ENCODE measurements around the gene CH25H. TPM values are rescaled to one million over a fixed set of nuclear protein-coding genes. Genes with fewer than 3 reads are reported as not detected.

Gene CH25H, protein sequence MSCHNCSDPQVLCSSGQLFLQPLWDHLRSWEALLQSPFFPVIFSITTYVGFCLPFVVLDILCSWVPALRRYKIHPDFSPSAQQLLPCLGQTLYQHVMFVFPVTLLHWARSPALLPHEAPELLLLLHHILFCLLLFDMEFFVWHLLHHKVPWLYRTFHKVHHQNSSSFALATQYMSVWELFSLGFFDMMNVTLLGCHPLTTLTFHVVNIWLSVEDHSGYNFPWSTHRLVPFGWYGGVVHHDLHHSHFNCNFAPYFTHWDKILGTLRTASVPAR
- 0.10 TPM for total RNA-seq (2021; ENCODE audit: unreplicated experiment)
- not detected for polyA plus RNA-seq (2012; ENCODE audit: insufficient read length)
- Bru-seq, nascent RNA = percentile 25 among the genes with signal in this experiment
- percentile 20 among the genes with signal in this experiment for BruChase-seq, experiment 1, labeled RNA remaining after a 2-hour chase
- BruChase-seq, experiment 2, labeled RNA remaining after a 6-hour chase = not detected
- long read RNA-seq, partial matches to known transcripts = 0 of 1 reads
- long read RNA-seq, other reads (novel, unspliced or antisense) = 0 of 1 reads

DNA sequence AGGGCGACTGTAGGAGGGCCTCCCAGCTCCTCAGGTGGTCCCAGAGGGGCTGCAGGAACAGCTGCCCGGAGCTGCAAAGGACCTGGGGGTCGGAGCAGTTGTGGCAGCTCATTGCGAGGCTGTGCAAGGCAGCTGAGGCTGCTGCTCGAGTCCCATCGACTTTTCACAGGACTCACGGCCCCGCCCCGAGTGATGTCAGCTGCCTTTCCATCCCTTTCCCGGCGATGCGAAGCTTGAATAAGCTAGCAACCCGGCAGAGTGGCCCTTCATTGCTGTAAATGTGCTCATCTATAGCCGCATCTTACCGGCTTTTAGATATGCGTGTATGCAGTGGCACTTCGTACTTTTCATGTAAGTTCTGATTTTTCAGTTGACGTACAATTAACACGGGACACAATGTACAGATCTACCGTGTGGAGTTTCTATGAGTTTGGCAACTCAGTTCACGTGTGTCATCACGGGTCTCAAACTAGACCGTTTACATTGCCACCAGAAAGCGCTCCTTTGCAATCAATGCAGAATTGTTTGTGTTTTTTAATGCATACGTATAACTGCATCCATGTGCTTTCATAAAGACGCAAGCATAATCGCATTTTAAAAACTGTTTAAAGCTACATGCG lies at the start of gene CH25H:
TSS of gene CH25H (minus strand) at position 137 of the 620 bp plus-strand sequence. CDS start at position 112, 25 bp downstream.
- H3K9me3 ChIP-seq (ENCODE audit: control insufficient read depth, insufficient read depth, low read depth, low read length) = no peaks in the 10 kb centered on the region
- no peaks in the 10 kb centered on the region for H3K36me3 ChIP-seq (ENCODE audit: control insufficient read depth, insufficient read depth, low read length)
- no TSS peak for BruUV-seq (replicated peaks)
- ATAC-seq (peak; percentile 85), DNase-seq (ENCODE audit: low read depth, low spot score) (peak; percentile 5)
- H3K4me3 ChIP-seq (ENCODE audit: low read depth in 2 of 2, low read length in 2 of 2) = peak within 1 kb of the TSS; percentile 40 to 61
- H3K27ac ChIP-seq (ENCODE audit: low read length) = no peak within 1 kb of the TSS
- intact Hi-C loops (cut with micrococcal nuclease; ENCODE audit: unreplicated experiment) = no loop called here
- no peaks in the 10 kb centered on the region for H3K4me1 ChIP-seq (ENCODE audit: control insufficient read depth, insufficient read depth, low read length)
- POLR2A ChIA-PET = no interaction called here
- CTCF ChIA-PET = interaction anchor here (0.6 kb wide), 1 partner anchor 274 kb away, joined by 3 read pairs; no protein-coding TSS in a partner anchor
- H3K27me3 ChIP-seq (ENCODE audit: control insufficient read depth, insufficient read depth, low read length) = peaks cover 25% of the 10 kb centered on the region
- TF ChIP-seq TCF7L2 (IDR thresholded peaks at IDR 0.05; ENCODE audit: low read depth, low read length) (no peak), POLR2AphosphoS5 (IDR thresholded peaks at IDR 0.05; ENCODE audit: low read depth, low read length) (no peak), SIN3A (IDR thresholded peaks at IDR 0.05; ENCODE audit: borderline replicate concordance, insufficient read depth, low read depth, low read length) (no peak)
- TF ChIP-seq, protein P1, sequence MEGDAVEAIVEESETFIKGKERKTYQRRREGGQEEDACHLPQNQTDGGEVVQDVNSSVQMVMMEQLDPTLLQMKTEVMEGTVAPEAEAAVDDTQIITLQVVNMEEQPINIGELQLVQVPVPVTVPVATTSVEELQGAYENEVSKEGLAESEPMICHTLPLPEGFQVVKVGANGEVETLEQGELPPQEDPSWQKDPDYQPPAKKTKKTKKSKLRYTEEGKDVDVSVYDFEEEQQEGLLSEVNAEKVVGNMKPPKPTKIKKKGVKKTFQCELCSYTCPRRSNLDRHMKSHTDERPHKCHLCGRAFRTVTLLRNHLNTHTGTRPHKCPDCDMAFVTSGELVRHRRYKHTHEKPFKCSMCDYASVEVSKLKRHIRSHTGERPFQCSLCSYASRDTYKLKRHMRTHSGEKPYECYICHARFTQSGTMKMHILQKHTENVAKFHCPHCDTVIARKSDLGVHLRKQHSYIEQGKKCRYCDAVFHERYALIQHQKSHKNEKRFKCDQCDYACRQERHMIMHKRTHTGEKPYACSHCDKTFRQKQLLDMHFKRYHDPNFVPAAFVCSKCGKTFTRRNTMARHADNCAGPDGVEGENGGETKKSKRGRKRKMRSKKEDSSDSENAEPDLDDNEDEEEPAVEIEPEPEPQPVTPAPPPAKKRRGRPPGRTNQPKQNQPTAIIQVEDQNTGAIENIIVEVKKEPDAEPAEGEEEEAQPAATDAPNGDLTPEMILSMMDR (IDR thresholded peaks at IDR 0.05) = no peak
- TF ChIP-seq, protein P2, sequence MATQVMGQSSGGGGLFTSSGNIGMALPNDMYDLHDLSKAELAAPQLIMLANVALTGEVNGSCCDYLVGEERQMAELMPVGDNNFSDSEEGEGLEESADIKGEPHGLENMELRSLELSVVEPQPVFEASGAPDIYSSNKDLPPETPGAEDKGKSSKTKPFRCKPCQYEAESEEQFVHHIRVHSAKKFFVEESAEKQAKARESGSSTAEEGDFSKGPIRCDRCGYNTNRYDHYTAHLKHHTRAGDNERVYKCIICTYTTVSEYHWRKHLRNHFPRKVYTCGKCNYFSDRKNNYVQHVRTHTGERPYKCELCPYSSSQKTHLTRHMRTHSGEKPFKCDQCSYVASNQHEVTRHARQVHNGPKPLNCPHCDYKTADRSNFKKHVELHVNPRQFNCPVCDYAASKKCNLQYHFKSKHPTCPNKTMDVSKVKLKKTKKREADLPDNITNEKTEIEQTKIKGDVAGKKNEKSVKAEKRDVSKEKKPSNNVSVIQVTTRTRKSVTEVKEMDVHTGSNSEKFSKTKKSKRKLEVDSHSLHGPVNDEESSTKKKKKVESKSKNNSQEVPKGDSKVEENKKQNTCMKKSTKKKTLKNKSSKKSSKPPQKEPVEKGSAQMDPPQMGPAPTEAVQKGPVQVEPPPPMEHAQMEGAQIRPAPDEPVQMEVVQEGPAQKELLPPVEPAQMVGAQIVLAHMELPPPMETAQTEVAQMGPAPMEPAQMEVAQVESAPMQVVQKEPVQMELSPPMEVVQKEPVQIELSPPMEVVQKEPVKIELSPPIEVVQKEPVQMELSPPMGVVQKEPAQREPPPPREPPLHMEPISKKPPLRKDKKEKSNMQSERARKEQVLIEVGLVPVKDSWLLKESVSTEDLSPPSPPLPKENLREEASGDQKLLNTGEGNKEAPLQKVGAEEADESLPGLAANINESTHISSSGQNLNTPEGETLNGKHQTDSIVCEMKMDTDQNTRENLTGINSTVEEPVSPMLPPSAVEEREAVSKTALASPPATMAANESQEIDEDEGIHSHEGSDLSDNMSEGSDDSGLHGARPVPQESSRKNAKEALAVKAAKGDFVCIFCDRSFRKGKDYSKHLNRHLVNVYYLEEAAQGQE (IDR thresholded peaks at IDR 0.05; ENCODE audit: insufficient read depth in 1 of 2, low read depth in 2 of 2, low read length in 1 of 2) = no peak
- in situ Hi-C loops (cut with HindIII; ENCODE audit: low pct_unique_long_range_greater_than_20kb, low sequenced_read_pairs) = loop anchor here (25.0 kb wide), 1 partner anchor 195 kb away; no protein-coding TSS in a partner anchor

DNA sequence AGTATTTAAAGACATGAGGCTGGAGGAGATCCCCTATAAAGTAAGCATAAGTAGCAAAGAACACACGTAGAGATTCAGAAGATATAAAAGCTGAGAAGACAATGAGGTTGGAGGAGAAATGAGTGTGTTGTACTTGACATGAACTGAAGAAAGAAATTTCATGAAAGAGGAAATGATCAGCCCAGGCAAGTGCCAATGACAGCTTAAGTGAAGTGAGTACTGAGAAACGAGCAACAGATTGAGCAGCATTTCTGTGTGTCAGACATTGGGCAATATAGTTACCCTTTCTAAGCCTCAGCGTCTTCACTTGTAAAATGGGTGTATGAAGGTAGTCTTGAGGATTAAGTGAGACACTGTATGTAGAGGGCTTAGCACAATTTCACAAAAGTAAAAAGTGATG lies 49.2 kb upstream of the CH25H start:
- intact Hi-C loops (cut with micrococcal nuclease; ENCODE audit: unreplicated experiment) (no loop called here), in situ Hi-C loops (cut with HindIII; ENCODE audit: low pct_unique_long_range_greater_than_20kb, low sequenced_read_pairs) (no loop called here)
- H3K36me3 ChIP-seq (ENCODE audit: control insufficient read depth, insufficient read depth, low read length) = no peaks in the 10 kb centered on the region
- BruUV-seq (replicated peaks) = no TSS peak
- H3K27ac ChIP-seq (ENCODE audit: low read length) = peak overlapping the region; percentile 41; the same call in 1 of the 2 replicates
- TF ChIP-seq SIN3A (IDR thresholded peaks at IDR 0.05; ENCODE audit: borderline replicate concordance, insufficient read depth, low read depth, low read length) (no peak), TCF7L2 (IDR thresholded peaks at IDR 0.05; ENCODE audit: low read depth, low read length) (no peak), POLR2AphosphoS5 (IDR thresholded peaks at IDR 0.05; ENCODE audit: low read depth, low read length) (no peak)
- TF ChIP-seq, protein P2 (IDR thresholded peaks at IDR 0.05; ENCODE audit: insufficient read depth in 1 of 2, low read depth in 2 of 2, low read length in 1 of 2) = no peak
- TF ChIP-seq, protein P1 (IDR thresholded peaks at IDR 0.05) = no peak
- ChIA-PET POLR2A (no interaction called here), CTCF (no interaction called here)
- no peak overlapping the region for H3K4me3 ChIP-seq (ENCODE audit: low read depth in 2 of 2, low read length in 2 of 2)
- H3K9me3 ChIP-seq (ENCODE audit: control insufficient read depth, insufficient read depth, low read depth, low read length) = peaks cover 7% of the 10 kb centered on the region; the same call in 1 of the 2 replicates
- H3K27me3 ChIP-seq (ENCODE audit: control insufficient read depth, insufficient read depth, low read length) = no peaks in the 10 kb centered on the region
- DNase-seq (ENCODE audit: low read depth, low spot score) (no peak), ATAC-seq (no peak)
- H3K4me1 ChIP-seq (ENCODE audit: control insufficient read depth, insufficient read depth, low read length) = peaks cover 11% of the 10 kb centered on the region

All from Panc1 (cell line).